Activated CD8-positive, alpha-beta memory T cell treated with anti-CD3 and anti-CD28 coated beads, Interleukin-2, amount 50 U/mL, for 1 hour (primary cell): Measurements from ENCODE around the gene SCARF1.

Experiments
- DNase-seq: peaks from one replicate; pipeline ENCODE4 v3.0.0-alpha.2; 2020; ENCODE audit errors: extremely low read depth

The SCARF1 gene

DNA sequence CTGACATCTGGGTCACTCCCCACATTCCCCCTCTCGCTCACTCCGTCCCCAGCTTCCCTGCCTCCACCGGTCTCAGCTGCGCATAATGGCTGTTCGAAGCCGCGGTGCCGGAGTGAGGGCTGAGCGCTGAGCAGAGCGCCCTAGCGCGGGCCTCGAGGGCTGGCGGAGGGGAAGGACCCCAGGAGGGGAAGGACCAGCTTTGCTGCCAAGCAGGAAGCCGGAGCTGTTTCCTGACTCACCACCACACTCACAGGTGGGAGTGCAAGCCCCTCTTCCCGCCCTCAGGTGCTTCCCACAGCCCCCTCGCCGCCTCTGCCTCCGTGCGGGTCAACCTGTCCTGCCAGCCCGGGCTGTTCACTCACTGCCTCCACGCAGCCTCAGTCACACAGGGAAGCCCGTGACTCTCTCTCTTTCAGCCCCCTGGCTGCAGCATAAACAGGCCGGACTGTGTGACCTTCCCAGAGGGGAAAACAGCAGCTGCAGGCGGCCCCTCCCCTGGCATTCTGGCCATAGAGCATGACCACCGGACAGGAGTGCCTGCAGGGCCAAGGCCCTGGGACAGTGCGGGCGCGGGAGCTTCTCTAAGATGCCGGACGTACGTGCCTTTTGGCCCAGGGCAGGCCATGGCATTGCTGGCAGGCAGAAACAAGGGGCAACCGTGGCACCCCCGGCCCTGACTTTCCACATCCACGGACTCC lies 40.6 kb downstream of the SCARF1 start:
- no peak for DNase-seq

DNA sequence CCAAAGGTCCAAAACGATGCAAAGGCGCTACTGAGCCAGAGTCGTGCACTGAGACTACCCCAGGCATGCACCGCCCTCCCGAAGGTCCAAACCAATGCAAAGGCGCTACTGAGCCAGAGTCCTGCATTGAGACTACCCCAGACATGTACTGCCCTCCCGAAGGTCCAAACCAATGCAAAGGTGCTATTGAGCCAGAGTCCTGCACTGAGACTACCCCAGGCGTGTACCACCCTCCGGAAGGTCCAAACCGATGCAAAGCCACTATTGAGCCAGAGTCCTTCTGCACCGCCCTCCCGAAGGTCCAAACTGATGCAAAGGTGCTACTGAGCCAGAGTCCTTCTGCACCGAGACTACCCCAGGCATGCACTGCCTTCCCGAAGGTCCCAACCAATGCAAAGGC lies 44.0 kb downstream of the SCARF1 start:
- no peak for DNase-seq

DNA sequence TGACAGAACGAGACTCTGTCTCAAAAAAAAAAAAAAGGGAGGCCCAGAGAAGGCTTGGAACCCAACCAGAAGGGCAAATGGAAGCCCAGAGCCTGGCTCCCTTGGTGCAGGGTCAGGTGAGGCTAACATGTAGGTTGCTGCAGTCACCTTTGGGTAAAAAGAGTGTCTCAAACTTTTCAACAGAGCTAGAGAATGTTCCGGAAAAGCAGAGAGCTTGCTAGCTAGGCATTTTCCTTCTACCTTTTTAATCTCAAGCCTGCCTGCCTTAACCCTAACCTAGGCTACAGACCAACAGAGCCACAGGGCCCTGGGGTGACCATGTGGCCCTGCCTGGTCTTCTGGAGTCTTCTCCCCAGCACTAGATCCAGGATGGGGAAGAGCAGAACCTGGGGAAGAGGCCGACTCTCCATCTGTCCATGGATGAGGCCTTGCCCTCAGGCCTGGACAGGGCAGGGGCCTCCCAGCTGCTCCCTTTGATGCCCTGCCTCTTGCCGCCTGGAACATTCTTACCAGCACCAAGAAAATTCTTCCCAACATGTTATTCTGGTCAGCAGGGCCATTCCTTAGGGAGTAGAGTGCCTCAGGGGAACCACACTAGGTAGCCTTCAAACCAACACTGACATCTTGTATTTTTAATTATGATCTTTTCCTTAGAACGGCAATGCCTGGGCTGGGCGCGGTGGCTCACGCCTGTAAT lies 47.0 kb downstream of the SCARF1 start:
- DNase-seq, result no peak

DNA sequence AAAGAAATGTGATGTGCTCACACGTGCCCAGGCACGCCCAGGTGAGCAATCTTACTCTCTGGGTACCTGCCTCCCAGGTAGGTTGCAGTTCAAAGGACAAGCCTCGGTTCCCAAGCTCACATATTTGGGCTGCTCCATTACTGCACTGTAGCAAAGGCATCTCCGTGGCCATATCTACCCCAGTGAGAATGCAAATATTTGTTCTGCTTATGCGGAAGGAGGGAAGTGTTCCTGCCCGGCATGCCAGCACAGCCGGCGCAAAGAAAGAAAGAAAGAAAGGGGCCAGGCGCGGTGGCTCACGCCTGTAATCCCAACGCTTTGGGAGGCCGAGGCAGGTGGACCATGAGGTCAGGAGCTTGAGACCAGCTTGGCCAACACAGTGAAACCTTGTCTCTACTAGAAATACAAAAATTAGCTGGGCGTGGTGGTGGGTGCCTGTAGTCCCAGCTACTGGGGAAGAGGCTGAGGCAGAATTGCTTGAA lies 47.6 kb downstream of the SCARF1 start:
- no peak for DNase-seq

DNA sequence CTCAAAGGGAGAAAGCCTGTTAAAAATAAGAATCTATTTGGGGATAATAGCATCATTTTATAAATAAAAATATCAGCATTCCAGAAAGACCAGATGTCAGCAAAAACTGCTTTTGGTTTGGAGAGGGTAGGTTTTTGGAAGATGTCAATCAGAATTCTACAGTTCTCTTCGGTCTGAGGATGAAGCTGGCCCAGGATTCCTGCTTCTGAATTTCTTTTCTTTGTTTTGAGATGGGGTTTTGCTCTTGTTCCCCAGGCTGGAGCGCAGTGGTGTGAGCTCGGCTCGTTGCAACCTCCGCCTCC lies 52.0 kb downstream of the SCARF1 start:
- no peak for DNase-seq

DNA sequence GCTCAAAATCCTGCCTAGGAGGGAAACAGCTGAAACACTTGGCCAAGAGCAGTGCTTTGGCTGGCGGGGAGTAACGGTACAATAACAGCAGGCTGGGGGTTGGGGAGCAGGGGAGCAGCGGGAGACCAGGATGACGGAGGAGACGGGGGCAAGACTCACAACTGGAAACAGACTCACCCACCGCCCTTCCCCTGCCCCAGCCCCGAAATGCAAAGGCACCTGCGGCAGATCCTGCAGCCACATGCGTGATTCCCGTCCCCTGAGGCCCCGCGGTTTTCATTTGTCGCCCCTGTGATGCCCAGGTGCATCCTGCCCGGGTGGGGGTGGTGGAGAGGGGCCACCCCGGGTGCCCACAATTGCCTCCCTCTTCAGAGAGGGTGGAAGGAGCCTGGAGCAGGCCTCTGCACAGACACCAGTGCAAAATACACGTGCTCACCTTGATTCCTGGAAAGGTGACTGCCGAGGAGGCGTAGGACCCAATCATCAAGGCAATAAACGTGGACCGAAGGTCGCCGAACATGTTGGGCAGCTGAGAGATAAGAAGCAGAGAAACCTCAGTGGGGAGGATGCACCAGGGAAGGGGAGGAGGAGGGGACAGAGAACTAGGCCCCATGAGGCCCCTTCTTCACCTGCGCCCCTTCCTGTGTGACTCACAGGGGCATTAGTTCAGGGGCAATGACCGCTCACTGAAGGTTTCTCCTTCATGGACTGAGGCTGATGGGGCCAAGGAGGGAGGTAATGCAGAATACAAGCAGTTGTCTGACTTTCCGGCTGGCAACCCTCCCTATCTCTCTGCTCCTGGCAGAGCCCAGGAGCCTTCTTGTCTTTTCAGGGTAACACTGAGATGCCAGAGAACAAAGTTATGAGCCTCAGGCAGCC lies 52.5 kb downstream of the SCARF1 start:
- no peak for DNase-seq

DNA sequence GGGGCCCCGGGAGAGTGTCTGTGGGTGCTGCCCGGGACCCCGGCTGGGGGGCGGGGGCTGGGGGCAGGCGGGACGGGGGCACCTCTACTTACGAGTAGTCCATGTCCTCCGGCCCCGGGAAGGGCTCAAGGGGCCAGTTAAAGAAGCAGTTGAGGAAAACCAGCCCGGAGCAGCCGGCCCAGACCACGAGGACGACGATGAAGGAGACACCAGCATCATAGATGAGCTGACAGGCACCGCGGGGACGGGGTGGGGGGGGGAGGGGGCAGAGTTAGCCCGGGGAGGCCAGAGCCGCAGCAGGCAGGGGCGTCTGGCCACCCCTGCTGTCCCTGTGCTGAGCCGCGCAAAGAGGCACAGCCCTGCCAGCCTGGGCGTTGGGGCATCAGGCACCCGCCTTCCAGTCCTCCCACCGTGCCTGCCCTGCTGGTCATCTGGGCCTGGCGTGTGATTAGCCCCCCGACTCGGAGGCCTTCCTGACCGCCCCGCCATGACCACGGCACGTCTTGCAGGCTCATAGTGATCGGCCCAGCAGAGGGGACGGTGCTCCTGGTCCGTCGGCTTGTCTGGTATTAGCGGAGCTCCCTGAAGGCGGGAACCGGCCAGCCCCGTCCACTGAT lies 54.0 kb downstream of the SCARF1 start:
- DNase-seq, result no peak

DNA sequence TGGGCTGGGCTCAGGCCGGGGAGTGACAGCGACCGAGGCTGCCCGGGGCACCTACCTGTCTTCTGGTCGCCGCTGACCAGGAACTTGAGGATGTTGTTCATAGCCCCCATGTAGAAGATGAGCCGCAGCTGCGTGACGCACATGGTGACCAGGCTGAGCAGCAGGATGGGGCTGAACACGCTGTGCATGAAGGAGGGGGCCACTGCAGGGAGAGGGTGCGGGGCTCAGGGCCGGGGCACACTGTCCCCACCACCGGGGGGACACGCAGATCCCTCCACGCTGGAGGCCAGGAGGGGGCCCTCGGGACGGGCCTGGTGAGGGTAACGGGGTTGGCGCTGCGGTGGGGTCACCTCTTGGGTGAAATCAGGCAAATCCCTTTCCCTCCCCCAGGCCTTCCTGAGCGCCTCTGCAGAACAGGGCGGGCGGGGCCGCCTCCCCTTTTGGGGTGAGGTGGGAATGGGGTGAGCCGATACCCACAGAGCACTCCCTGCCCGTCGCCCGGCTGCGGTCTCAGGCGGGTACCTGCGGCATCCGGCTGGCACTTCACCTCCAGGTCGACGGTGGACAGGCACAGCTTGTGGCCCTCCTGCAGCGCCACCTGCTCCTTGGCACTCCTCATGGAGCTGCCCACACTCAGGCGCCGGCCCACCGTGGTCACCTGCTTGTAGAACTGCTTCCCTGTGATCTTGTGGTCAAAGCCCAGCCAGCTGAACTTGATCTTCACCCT lies 54.6 kb downstream of the SCARF1 start:
- DNase-seq, result no peak

DNA sequence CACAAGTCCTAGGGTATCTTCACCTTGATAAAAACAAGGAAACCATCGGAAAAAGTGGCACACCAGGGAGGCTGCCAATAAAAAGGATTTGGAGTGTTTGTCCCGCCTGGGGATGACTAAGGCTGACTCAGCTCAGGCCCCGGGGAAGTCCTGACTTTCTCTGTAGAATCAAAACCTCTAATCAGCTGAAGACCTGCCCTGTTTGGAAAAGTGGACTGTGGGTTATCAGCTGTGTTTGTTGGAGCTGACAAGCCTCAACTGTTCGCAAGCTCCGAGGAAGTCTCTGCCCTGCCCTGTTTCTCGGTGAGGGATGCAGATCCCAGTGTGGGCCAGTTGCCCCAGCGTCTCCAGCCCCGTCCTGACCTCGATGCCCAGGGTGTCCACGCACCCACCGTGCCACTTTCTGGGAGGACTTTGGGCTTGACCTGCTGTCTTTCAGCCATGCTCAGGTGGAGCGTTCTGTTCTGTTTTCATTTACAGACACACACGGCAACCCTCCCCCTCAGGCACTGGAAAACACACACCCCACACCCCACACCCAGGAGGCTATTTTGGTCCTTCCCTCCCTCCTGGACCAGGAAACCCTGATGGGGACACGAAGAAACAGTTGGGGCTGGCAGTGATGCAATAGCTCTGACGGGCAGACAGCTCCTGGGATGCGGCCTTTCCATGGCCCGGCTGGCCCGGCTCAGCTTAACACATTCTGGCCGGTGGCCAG lies 55.3 kb downstream of the SCARF1 start:
- DNase-seq, result no peak

DNA sequence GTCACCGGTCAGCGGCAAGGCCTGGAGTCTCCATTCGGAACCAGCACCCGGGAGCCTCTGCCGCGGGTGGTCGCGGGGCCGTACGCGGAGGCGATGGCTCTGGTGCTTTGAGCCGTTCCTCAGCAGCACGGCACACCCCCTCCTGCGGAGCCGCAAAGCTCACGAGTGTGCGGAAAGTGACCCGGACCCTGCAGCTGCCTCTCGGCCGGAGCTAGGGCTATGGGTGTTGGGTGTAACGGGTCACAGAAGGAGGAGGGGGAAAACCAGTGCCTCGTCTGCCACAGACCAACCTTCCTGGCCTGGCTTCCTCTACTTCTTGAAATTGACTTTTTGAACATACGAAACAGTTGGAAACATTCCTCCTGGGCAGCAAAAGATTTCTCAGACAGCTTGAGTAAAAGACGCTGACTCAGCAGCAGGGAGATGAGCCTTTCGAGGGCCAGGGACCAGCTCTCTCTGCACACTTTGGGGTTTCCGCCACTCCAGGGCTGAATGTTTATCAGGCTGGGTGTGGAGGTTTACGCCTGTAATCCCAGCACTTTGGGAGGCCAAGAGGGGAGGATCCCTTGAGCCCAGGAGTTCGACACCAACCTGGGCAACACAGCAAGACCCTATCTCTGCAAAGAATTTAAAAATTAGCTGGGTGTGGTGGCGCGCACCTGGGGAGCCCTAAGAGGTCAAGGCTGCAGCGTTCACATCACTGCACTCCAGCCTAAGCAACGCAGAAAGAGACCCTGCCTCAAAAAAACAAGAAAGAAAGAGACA lies 56.5 kb downstream of the SCARF1 start:
- DNase-seq, result no peak

DNA sequence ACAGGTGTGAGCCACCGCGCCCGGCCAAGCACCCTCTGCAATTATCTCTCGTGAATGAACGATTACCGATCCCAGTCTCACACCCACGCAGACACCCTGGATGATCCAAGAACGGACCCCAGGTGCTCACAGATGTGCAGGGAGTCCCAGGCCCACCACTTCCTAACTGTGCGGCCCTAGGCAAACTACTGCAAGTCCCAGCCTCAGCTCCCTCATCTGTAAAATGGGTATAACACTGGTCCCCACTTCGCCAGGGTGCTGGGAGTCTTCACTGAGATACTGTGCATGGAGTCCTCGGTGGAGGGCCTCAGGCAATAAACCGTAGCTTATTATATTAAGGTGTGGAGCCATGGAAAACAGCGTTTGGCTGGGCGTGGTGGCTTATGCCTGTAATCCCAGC lies 61.4 kb downstream of the SCARF1 start:
- DNase-seq, result no peak
